Glutamatergic neuron (in vitro differentiated cells): ENCODE measurements around the gene KCNN3. TPM values are rescaled to one million over a fixed set of nuclear protein-coding genes. Genes with fewer than 3 reads are reported as not detected.

Source experiments
- DNase-seq: peaks from one replicate; pipeline ENCODE4 v3.0.0; 2022
- H3K27ac Mint-ChIP-seq: one replicate; pipeline ENCODE4 v1.8.0; 2020; ENCODE audit warnings: mild to moderate bottlenecking, mixed read lengths, inconsistent platforms; ENCODE audit not compliant: unreplicated experiment
- H3K27me3 Mint-ChIP-seq: one replicate; pipeline ENCODE4 v1.8.0; 2020; ENCODE audit warnings: mild to moderate bottlenecking, moderate library complexity, mixed read lengths, inconsistent platforms; ENCODE audit not compliant: unreplicated experiment
- H3K36me3 Mint-ChIP-seq: one replicate; pipeline ENCODE4 v1.8.0; 2020; ENCODE audit warnings: mild to moderate bottlenecking, mixed read lengths, inconsistent platforms; ENCODE audit not compliant: unreplicated experiment
- H3K4me1 Mint-ChIP-seq: one replicate; pipeline ENCODE4 v1.8.0; 2020; ENCODE audit warnings: mild to moderate bottlenecking, low read depth, mixed read lengths, inconsistent platforms; ENCODE audit not compliant: unreplicated experiment
- H3K4me3 Mint-ChIP-seq: one replicate; pipeline ENCODE4 v1.8.0; 2020; ENCODE audit warnings: mild to moderate bottlenecking, mixed read lengths, inconsistent platforms; ENCODE audit not compliant: unreplicated experiment
- H3K9me3 Mint-ChIP-seq: one replicate; pipeline ENCODE4 v1.8.0; 2020; ENCODE audit warnings: mild to moderate bottlenecking, moderate library complexity, mixed read lengths, inconsistent platforms; ENCODE audit not compliant: unreplicated experiment
- CTCF ChIP-seq: fragments of 200-600 bp; sonication (generic); IDR thresholded peaks from one replicate; pipeline ENCODE4 v1.5.0; 2021; ENCODE audit not compliant: partially characterized antibody, unreplicated experiment
- total RNA-seq: library from RNA; stranded (reverse); fragmentation: NEBNext Ultra II Directional; extraction: Animal tissue kit (Norgen Biotek cat#: 25700); gene quantifications from one replicate; pipeline ENCODE4 v1.2.1, GENCODE V29; 2021; ENCODE audit not compliant: unreplicated experiment

KCNN3 gene
- total RNA-seq, 1 donor from 2014 or later = 3.8 TPM

GRCh38 chr1:154716614-154717527 is 153.2 kb downstream of the KCNN3 start:
- no peak for DNase-seq
- TF ChIP-seq CTCF = no peak
- no peak overlapping the region for H3K27ac Mint-ChIP-seq
- H3K4me3 Mint-ChIP-seq = no peak overlapping the region
- H3K36me3 Mint-ChIP-seq = no peaks in the 10 kb centered on the region
- H3K9me3 Mint-ChIP-seq = peaks cover 4% of the 10 kb centered on the region
- peaks cover 2% of the 10 kb centered on the region for H3K4me1 Mint-ChIP-seq
- peaks cover 3% of the 10 kb centered on the region for H3K27me3 Mint-ChIP-seq

GRCh38 chr1:154716011-154716410 is 154.1 kb downstream of the KCNN3 start:
- Mint-ChIP-seq H3K36me3 (no peaks in the 10 kb centered on the region), H3K27ac (peak overlapping the region; percentile 49), H3K4me1 (peaks cover 2% of the 10 kb centered on the region), H3K9me3 (peaks cover 4% of the 10 kb centered on the region), H3K4me3 (no peak overlapping the region), H3K27me3 (peaks cover 3% of the 10 kb centered on the region)
- TF ChIP-seq CTCF = no peak
- DNase-seq = no peak

GRCh38 chr1:154715385-154715784 is 154.7 kb downstream of the KCNN3 start:
- peaks cover 2% of the 10 kb centered on the region for H3K9me3 Mint-ChIP-seq
- H3K27ac Mint-ChIP-seq = no peak overlapping the region
- H3K36me3 Mint-ChIP-seq = no peaks in the 10 kb centered on the region
- H3K4me3 Mint-ChIP-seq = no peak overlapping the region
- DNase-seq = no peak
- peaks cover 3% of the 10 kb centered on the region for H3K27me3 Mint-ChIP-seq
- TF ChIP-seq CTCF = no peak
- H3K4me1 Mint-ChIP-seq = peaks cover 4% of the 10 kb centered on the region

- H3K9me3 Mint-ChIP-seq = peaks cover 2% of the 10 kb centered on the region
- peaks cover 4% of the 10 kb centered on the region for H3K4me1 Mint-ChIP-seq
- no peak overlapping the region for H3K4me3 Mint-ChIP-seq
- peaks cover 3% of the 10 kb centered on the region for H3K27me3 Mint-ChIP-seq
- H3K36me3 Mint-ChIP-seq = no peaks in the 10 kb centered on the region
- TF ChIP-seq CTCF = no peak
- DNase-seq = no peak
- H3K27ac Mint-ChIP-seq = no peak overlapping the region
Observed at GRCh38 chr1:154714638-154715037, 155.4 kb downstream of the KCNN3 start.

- no peak for TF ChIP-seq CTCF
- H3K4me1 Mint-ChIP-seq = peaks cover 4% of the 10 kb centered on the region
- no peak overlapping the region for H3K4me3 Mint-ChIP-seq
- DNase-seq = no peak
- H3K36me3 Mint-ChIP-seq = no peaks in the 10 kb centered on the region
- peaks cover 3% of the 10 kb centered on the region for H3K27me3 Mint-ChIP-seq
- no peak overlapping the region for H3K27ac Mint-ChIP-seq
- H3K9me3 Mint-ChIP-seq = peaks cover 2% of the 10 kb centered on the region
Observed at GRCh38 chr1:154714052-154714623, 155.9 kb downstream of the KCNN3 start.
